Lung (tissue), 12 donors: ENCODE data around the gene GALNT9. TPM values are rescaled to one million over a fixed set of nuclear protein-coding genes. Genes with fewer than 3 reads are reported as not detected.
A peak's percentile ranks its signal among the peaks of the same experiment; 100 is the strongest.

Experiments
- ATAC-seq: fragments of 200-7000 bp; cut with Tn5 transposase; one replicate; pipeline ENCODE4 v1.9.1; 2020; ENCODE audit warnings: moderate number of reproducible peaks; ENCODE audit not compliant: insufficient read depth, low FRiP score
- DNase-seq, 3 donors: peaks; one replicate each; pipeline ENCODE4 v3.0.0-alpha.2; 2013 to 2017
- H3K27ac ChIP-seq, 2 donors: one replicate each; pipeline ENCODE4 v1.5.1; 2013; ENCODE audit warnings: mild to moderate bottlenecking in 2 of 2, moderate library complexity in 2 of 2, control low read depth in 1 of 2, inconsistent platforms in 1 of 2, low read depth in 1 of 2, low read length in 1 of 2
- H3K27me3 ChIP-seq, 3 donors: one replicate each; pipeline ENCODE4 v1.5.1; 2013; ENCODE audit warnings: low read length in 2 of 3; ENCODE audit not compliant: control insufficient read depth in 3 of 3, insufficient read depth in 3 of 3
- H3K36me3 ChIP-seq, 4 donors: one replicate each; pipeline ENCODE4 v1.5.1; 2013; ENCODE audit warnings: low read length in 4 of 4, mild to moderate bottlenecking in 1 of 4, moderate library complexity in 1 of 4; ENCODE audit not compliant: control insufficient read depth in 4 of 4, insufficient read depth in 4 of 4
- H3K4me1 ChIP-seq, 5 donors: one replicate each; pipeline ENCODE4 v1.5.1; 2013; ENCODE audit warnings: low read length in 5 of 5, mild to moderate bottlenecking in 2 of 5, moderate library complexity in 1 of 5; ENCODE audit not compliant: control insufficient read depth in 5 of 5, insufficient read depth in 5 of 5
- H3K4me3 ChIP-seq: one replicate; pipeline ENCODE4 v1.5.1; 2013; ENCODE audit warnings: mild to moderate bottlenecking, control low read depth, moderate library complexity
- H3K9ac ChIP-seq, 2 donors: one replicate each; pipeline ENCODE4 v1.5.1; 2013; ENCODE audit warnings: low read length in 2 of 2, control low read depth in 1 of 2; ENCODE audit not compliant: insufficient read depth in 1 of 2
- H3K9me3 ChIP-seq, 4 donors: one replicate each; pipeline ENCODE4 v1.5.1; 2013; ENCODE audit warnings: low read length in 3 of 4, mild to moderate bottlenecking in 1 of 4, moderate library complexity in 1 of 4; ENCODE audit not compliant: control insufficient read depth in 4 of 4, insufficient read depth in 3 of 4
- CTCF ChIP-seq: IDR thresholded peaks from 2 replicates; pipeline ENCODE4 v1.5.1; 2012; ENCODE audit warnings: mild to moderate bottlenecking; ENCODE audit errors: control extremely low read depth, extremely low read depth
- WGBS, 2 donors: extraction: QIAGEN DNeasy Blood & Tissue Kit; methylation state at CpG; one replicate each; pipeline ENCODE4 v1.1.7; 2013; 5-methylcytosine and 5-hydroxymethylcytosine counted together
- polyA plus RNA-seq, 2 donors: library from polyadenylated mRNA; stranded (reverse); fragments of 200-250 nt; gene quantifications; one replicate each; pipeline ENCODE4 v1.2.1, GENCODE V29; 2013
- total RNA-seq, 2 donors: library from RNA; depleted of rRNA in 1 of 2; stranded (reverse); fragments of >200 nt in 1 of 2; gene quantifications; one replicate each; pipeline ENCODE4 v1.2.1, GENCODE V29; 2014 to 2021
- donor health status: control.
- donor health status: control.
- donor health status: Bipolar disorder and iron deficiency.
- donor health status: healthy.
- donor health status: DM: yes; HTN: yes; CAD: no.

Gene GALNT9
- total and polyA plus RNA-seq, 4 donors, result 0.13 to 1.7 (median 0.79) TPM

- ATAC-seq, result peak; percentile 94
- Histone ChIP-seq H3K9ac (peak overlapping the region in 1 of 2 donors; percentile 61), H3K4me1 (peaks cover 0 to 8% (median 6%) of the 10 kb centered on the region in 5 donors), H3K9me3 (peaks cover 0 to 21% (median 2%) of the 10 kb centered on the region in 4 donors), H3K36me3 (no peaks in the 10 kb centered on the region), H3K27me3 (peaks cover 0 to 54% (median 0%) of the 10 kb centered on the region in 3 donors), H3K4me3 (peak overlapping the region; percentile 47), H3K27ac (peak overlapping the region; percentile 3 to 85)
- DNase-seq, result peak; percentile 80 to 89 (median 85)
- TF ChIP-seq CTCF, result no peak
- 0% methylated on average over 39 to 69 of the region's 69 CpGs for WGBS, 2 donors
Measured at GRCh38 chr12:132189378-132190011, 139.9 kb downstream of the GALNT9 start.

- no peaks in the 10 kb centered on the region for H3K36me3 ChIP-seq
- peaks cover 0 to 8% (median 6%) of the 10 kb centered on the region in 5 donors for H3K4me1 ChIP-seq
- no peak for ATAC-seq
- H3K9ac ChIP-seq, result peak overlapping the region in 1 of 2 donors; percentile 61
- WGBS, 2 donors, result 22 to 24% methylated on average over 20 of the region's 20 CpGs
- peaks cover 0 to 58% (median 0%) of the 10 kb centered on the region in 3 donors for H3K27me3 ChIP-seq
- no peak for DNase-seq
- peak overlapping the region; percentile 3 to 85 for H3K27ac ChIP-seq
- TF ChIP-seq CTCF, result no peak
- H3K4me3 ChIP-seq, result peak overlapping the region; percentile 47
- H3K9me3 ChIP-seq, result peaks cover 0 to 16% (median 2%) of the 10 kb centered on the region in 4 donors
Measured at GRCh38 chr12:132188916-132189325, 140.5 kb downstream of the GALNT9 start.

GRCh38 chr12:132188451-132188901 is 140.9 kb downstream of the GALNT9 start:
- Histone ChIP-seq H3K4me3 (no peak overlapping the region), H3K36me3 (no peaks in the 10 kb centered on the region), H3K4me1 (peaks cover 0 to 8% (median 6%) of the 10 kb centered on the region in 5 donors), H3K9ac (no peak overlapping the region), H3K27me3 (peaks cover 0 to 56% (median 0%) of the 10 kb centered on the region in 3 donors), H3K27ac (no peak overlapping the region), H3K9me3 (peaks cover 0 to 12% (median 0%) of the 10 kb centered on the region in 4 donors)
- DNase-seq, result no peak
- WGBS, 2 donors, result 86 to 88% methylated on average over 21 of the region's 21 CpGs
- no peak for TF ChIP-seq CTCF
- no peak for ATAC-seq
